HUES64 (cell line): Measurements from ENCODE around the gene PHF11.

Experiments used
- H3K27ac ChIP-seq: 2 replicates; pipeline ENCODE4 v1.7.0; 2013; ENCODE audit warnings: low read depth, low read length, inconsistent platforms
- H3K27me3 ChIP-seq: 2 replicates; pipeline ENCODE4 v1.6.1; 2013; ENCODE audit warnings: mild to moderate bottlenecking, low read length; ENCODE audit not compliant: insufficient read depth
- H3K36me3 ChIP-seq: 2 replicates; pipeline ENCODE4 v1.6.1; 2013; ENCODE audit warnings: mild to moderate bottlenecking, low read length; ENCODE audit not compliant: insufficient read depth
- H3K4me1 ChIP-seq: 2 replicates; pipeline ENCODE4 v1.6.1; 2013; ENCODE audit warnings: mild to moderate bottlenecking, low read length, moderate library complexity; ENCODE audit not compliant: insufficient read depth
- H3K4me3 ChIP-seq: 2 replicates; pipeline ENCODE4 v1.5.1; 2013; ENCODE audit warnings: mild to moderate bottlenecking, low read length, moderate library complexity
- H3K9ac ChIP-seq: 2 replicates; pipeline ENCODE4 v1.6.1; 2013; ENCODE audit warnings: mild to moderate bottlenecking, low read depth, low read length
- H3K9me3 ChIP-seq: 2 replicates; pipeline ENCODE4 v1.6.1; 2013; ENCODE audit warnings: low read depth, low read length; ENCODE audit not compliant: insufficient read depth
- WGBS: fragments of 150-250, 120-280 bp; methylation state at CpG from one replicate; pipeline ENCODE4 v1.1.7; 2013; ENCODE audit warnings: missing lambda C conversion rate; 5-methylcytosine and 5-hydroxymethylcytosine counted together

PHF11 gene

DNA sequence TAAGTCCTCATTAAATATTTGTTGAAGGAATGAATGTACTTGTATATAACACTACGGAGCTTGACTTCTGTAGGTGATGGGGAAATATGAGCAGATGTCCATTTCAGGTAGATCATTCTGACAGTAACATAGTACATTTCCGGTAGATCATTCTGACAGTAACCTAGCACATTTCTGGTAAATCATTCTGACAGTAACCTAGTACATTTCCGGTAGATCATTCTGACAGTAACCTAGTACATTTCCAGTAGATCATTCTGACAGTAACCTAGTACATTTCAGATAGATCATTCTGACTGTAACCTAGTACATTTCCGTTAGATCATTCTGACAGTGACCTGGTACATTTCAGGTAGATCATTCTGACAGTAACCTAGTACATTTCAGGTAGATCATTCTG, 2.5 kb downstream of the PHF11 start:
- Histone ChIP-seq H3K9me3 (no peaks in the 10 kb centered on the region), H3K36me3 (no peaks in the 10 kb centered on the region), H3K27ac (no peak overlapping the region), H3K9ac (no peak overlapping the region), H3K4me3 (no peak overlapping the region), H3K4me1 (0 out of 2 replicates have a peak, but pooled peaks cover 3% of the 10 kb centered on the region), H3K27me3 (no peaks in the 10 kb centered on the region)
- 96% methylated on average over 4 of the region's 4 CpGs for WGBS

DNA sequence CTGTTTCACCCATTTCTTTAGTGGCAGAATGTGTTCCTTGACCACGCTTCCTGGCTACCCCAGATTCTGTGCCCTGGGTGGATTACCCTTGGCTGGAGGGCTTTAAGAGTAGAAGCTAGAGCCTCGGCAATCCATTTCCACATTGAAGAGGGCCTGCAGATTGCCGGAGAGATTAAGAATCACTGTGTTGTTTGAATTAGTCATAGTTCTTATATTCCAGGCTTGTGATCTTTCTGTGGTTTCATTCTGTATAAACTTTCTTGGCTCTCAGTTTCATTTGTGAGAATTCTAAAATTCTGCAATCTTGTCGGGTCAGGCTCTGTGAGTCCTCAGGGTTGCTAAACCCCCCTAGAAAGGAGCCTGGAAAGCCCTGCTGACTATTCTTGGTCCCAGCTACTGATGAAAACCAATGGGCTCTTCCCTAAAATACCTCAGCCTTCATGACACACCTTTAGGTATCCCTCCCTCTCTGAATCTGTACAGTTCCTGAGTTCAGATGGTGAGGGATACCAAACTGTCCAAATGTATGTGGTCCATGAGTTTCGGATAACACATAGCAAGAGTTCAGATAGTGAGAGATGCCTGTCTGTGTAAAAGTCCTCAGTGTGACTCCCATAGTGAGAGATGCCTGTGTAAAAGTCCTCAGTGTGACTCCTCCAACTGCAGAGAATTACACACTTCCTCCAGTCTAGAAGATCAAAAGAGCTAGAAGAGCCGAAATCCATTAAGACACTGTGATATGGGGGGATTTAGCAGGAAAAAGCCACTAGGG, 4.3 kb downstream of the PHF11 start:
- WGBS = 88% methylated on average over 6 of the region's 6 CpGs

DNA sequence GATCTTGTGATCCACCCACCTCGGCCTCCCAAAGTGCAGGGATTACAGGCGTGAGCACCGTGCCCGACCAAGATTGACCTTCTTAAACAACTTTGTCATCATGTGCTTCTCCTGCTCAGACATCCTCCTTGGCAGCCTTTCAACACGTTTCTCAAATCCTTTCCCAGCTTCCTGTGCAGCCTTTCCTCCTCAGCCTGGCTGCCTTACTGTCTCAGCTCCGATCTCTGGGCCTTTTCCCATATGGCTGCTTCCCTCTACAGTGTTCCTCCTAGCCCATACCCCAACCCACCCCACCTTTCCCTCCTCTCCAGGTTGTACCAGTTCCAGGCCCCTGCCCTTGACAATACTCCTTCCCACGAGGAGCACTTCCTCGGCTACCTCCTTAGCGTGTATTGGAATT, 7.2 kb downstream of the PHF11 start:
- Histone ChIP-seq H3K9me3 (no peaks in the 10 kb centered on the region), H3K4me3 (no peak overlapping the region), H3K36me3 (no peaks in the 10 kb centered on the region), H3K27me3 (no peaks in the 10 kb centered on the region), H3K4me1 (no peaks in the 10 kb centered on the region), H3K27ac (no peak overlapping the region), H3K9ac (no peak overlapping the region)
- 90% methylated on average over 9 of the region's 9 CpGs for WGBS

More for the DNA sequence above, 4.3 kb downstream of the PHF11 start:
- no peaks in the 10 kb centered on the region for H3K36me3 ChIP-seq
- no peaks in the 10 kb centered on the region for H3K4me1 ChIP-seq
- no peaks in the 10 kb centered on the region for H3K27me3 ChIP-seq
- no peak overlapping the region for H3K27ac ChIP-seq
- H3K9me3 ChIP-seq = no peaks in the 10 kb centered on the region
- no peak overlapping the region for H3K9ac ChIP-seq
- H3K4me3 ChIP-seq = no peak overlapping the region

DNA sequence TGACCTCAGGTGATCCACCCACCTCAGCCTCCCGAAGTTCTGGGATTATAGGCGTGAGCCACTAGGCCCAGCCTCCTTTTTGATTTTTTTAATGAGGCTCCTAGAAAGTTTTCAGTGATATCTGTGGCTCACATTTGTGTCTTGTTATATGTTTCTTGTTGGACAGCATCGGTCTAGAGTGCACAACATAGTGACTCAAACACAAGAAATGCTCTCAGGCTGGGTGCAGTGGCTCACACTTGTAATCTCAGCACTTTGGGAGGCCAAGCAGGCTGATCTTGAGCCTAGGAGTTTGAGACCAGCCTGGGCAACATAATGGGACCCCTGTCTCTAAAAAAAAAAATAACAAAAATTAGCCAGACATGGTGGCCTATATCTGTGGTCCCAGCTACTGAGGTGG, 8.2 kb downstream of the PHF11 start:
- WGBS = 96% methylated on average over 3 of the region's 3 CpGs
- Histone ChIP-seq H3K27ac (no peak overlapping the region), H3K27me3 (no peaks in the 10 kb centered on the region), H3K4me1 (no peaks in the 10 kb centered on the region), H3K36me3 (no peaks in the 10 kb centered on the region), H3K4me3 (no peak overlapping the region), H3K9ac (no peak overlapping the region), H3K9me3 (no peaks in the 10 kb centered on the region)

DNA sequence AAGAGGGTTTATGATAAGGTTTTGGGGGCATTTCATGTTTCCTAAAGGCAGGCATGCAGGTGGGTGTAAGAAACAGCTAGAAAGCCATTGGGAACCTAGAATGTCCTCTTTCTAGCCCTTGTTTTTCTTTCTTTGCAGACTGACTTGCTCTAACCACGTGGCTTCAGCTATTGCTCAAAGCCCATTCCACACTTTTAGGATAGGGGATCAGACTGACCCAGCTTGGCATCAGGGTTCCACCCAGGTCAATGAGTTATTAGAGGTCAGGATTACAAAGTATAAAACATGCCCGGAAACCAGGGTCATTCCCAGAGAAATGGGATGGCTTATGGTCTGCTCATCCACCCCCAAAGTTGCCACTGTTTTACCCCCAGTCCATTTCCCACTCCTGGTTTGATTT, 16.8 kb downstream of the PHF11 start:
- 89% methylated on average over 2 of the region's 2 CpGs for WGBS
- H3K36me3 ChIP-seq = no peaks in the 10 kb centered on the region
- H3K4me1 ChIP-seq = no peaks in the 10 kb centered on the region
- no peaks in the 10 kb centered on the region for H3K27me3 ChIP-seq
- no peak overlapping the region for H3K4me3 ChIP-seq
- no peak overlapping the region for H3K9ac ChIP-seq
- no peaks in the 10 kb centered on the region for H3K9me3 ChIP-seq
- no peak overlapping the region for H3K27ac ChIP-seq

DNA sequence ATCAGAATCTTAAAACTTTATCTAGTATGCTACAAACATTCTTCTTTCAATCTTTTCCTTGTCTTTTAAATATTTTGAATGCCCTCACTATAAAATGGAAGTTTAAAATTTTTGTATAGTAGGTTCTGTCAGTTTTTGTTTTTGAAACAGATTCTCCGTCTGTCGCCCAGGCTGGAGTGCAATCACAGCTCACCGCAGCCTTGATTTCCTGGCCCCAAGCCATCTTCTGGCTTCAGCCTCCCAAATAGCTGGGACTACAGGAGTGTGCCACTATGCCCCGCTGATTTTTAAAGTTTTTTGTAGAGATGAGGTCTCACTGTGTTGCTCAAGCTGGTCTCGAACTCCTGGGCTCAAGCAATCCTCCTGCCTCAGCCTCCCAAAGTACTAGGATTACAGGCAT, 20.7 kb downstream of the PHF11 start:
- Histone ChIP-seq H3K36me3 (no peaks in the 10 kb centered on the region), H3K27ac (no peak overlapping the region), H3K9ac (no peak overlapping the region), H3K4me1 (no peaks in the 10 kb centered on the region), H3K27me3 (no peaks in the 10 kb centered on the region), H3K4me3 (no peak overlapping the region), H3K9me3 (no peaks in the 10 kb centered on the region)
- WGBS = 92% methylated on average over 5 of the region's 5 CpGs

DNA sequence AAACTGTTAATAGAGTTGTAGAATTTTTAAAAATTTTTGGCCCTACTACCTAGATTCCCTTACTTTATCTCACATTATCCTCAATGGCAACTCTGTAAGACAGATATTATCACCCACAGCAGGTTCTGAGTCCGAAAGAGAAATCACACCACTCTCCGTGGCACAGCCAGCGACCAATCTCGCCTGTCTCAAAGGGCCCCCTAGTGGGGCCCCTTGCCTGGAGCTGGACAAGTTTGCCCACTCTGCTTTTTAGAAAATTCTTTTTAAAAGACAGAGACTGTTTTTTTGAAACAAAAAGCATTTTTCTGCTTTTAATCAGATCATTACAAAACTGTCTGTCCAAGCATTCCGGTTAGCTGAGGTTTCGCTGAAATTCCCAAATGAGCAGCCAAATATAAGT, 21.7 kb downstream of the PHF11 start:
- Histone ChIP-seq H3K4me3 (no peak overlapping the region), H3K36me3 (0 out of 2 replicates have a peak, but pooled peaks cover 6% of the 10 kb centered on the region), H3K4me1 (no peaks in the 10 kb centered on the region), H3K27ac (no peak overlapping the region), H3K9me3 (no peaks in the 10 kb centered on the region), H3K27me3 (no peaks in the 10 kb centered on the region), H3K9ac (no peak overlapping the region)
- 76% methylated on average over 6 of the region's 6 CpGs for WGBS

DNA sequence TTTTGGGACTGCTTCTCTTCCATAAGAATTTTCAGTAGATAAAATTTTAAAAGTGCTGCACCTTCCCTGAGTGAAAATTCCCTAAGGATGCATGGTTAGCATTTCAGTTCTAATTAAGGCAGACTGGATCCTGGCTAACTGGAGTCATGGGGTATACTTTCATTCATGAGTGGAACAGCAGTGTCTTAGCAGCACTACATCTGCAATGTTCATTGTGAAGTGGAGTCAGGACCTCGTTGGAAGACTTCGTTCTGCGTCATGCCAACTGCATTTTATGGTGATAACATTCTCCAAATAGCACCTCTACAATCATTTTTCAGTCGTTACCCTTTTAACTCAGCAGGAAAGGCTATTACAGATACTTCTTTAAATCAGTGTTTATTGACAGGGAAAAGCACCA, 25.5 kb downstream of the PHF11 start:
- Histone ChIP-seq H3K4me3 (no peak overlapping the region), H3K9me3 (no peaks in the 10 kb centered on the region), H3K36me3 (0 out of 2 replicates have a peak, but pooled peaks cover 8% of the 10 kb centered on the region), H3K4me1 (no peaks in the 10 kb centered on the region), H3K9ac (no peak overlapping the region), H3K27ac (no peak overlapping the region), H3K27me3 (no peaks in the 10 kb centered on the region)
- WGBS = 92% methylated on average over 4 of the region's 4 CpGs

DNA sequence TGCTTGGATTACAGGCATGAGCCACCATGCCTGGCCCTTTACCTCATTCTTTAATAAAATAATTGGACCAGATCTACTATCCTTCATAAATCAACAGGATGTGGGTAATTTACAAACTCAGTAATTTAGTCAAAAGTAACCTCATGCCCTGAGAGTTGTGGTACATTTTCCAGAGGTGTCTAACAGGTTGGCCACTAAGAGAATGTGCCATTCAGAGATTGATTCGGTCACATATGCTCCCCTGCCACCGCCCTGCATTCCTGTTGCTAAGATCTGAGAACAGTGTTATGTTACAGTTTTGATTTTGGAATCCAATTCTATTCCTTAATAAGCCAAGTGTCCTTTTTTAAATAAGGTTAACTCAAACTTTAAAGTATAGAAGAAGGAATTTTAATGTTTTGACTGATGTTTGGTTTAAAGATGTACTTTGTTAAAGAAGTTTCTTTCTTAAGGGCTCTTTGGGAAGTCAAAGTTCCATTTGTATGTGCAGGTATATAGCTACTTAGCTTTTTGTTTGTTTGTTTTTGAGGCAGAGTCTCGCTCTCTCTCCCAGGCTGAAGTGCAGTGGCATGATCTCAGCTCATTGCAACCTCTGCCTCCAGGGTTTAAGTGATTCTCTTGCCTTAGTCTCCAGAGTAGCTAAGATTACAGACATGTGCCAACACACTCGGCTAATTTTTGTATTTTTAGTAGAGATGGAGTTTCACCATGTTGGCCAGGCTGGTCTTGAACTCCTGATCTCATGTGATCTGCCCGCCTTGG, 29.2 kb downstream of the PHF11 start:
- Histone ChIP-seq H3K4me3 (no peak overlapping the region), H3K9ac (no peak overlapping the region), H3K27ac (no peak overlapping the region), H3K27me3 (no peaks in the 10 kb centered on the region), H3K4me1 (no peaks in the 10 kb centered on the region), H3K9me3 (no peaks in the 10 kb centered on the region), H3K36me3 (peaks cover 21% of the 10 kb centered on the region; the same call in 1 of the 2 replicates)
- WGBS = 93% methylated on average over 5 of the region's 5 CpGs

DNA sequence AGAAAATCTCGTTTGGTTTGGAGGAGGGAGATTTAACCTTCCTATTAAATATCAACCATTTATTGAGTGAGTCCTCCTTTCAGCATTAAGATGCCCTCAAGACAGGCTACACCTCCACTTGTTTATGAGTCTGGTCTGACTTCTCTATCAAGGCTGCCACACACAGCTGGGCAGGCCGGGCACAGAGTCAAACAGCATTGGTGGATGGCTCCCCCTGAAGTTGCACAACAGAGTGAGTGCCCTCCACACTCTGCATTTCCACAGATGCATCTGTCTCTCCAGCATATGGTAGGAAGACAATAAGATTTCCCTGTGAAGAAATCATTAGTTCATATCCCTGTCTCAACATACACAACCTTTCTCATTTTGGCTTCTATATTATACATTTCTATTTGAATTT, 31.4 kb downstream of the PHF11 start:
- Histone ChIP-seq H3K9ac (no peak overlapping the region), H3K27me3 (no peaks in the 10 kb centered on the region), H3K27ac (no peak overlapping the region), H3K4me1 (no peaks in the 10 kb centered on the region), H3K36me3 (peaks cover 22% of the 10 kb centered on the region; the same call in 1 of the 2 replicates), H3K4me3 (no peak overlapping the region), H3K9me3 (no peaks in the 10 kb centered on the region)
- 96% methylated on average over 1 of the region's 2 CpGs for WGBS

DNA sequence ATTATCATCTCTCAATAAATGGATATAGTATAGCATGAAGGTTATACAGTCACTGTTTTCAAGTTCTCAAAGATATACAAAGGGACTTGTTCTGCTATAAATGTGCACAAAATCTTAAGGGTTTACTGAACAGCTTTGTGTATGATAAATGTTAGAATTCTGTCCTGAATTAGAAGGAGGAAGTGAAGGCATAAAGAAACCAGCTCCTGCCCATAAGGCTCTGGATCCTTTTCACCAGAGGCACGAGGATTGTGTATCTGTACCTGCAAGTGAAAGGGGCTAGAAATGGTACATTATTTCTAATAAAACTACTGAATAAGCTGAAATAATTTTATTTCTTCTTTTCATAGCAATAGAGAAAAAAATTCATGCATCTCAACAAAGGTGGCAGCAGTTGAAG, 32.4 kb downstream of the PHF11 start:
- H3K4me3 ChIP-seq = no peak overlapping the region
- H3K9ac ChIP-seq = no peak overlapping the region
- H3K36me3 ChIP-seq = peaks cover 25% of the 10 kb centered on the region
- WGBS = 100% methylated on average over 1 of the region's 1 CpG
- H3K27me3 ChIP-seq = no peaks in the 10 kb centered on the region
- no peak overlapping the region for H3K27ac ChIP-seq
- H3K4me1 ChIP-seq = no peaks in the 10 kb centered on the region
- H3K9me3 ChIP-seq = no peaks in the 10 kb centered on the region
